H1 (cell line): ENCODE measurements around the gene TMEM144.
A peak's percentile ranks its signal among the peaks of the same experiment; 100 is the strongest.

Experiments used
- BACH1 ChIP-seq: IDR thresholded peaks from 2 replicates; pipeline ENCODE4 v1.6.1; 2012; ENCODE audit warnings: low read length, improper control_type of control experiment
- KDM1A ChIP-seq: fragments of 200-600, 300-600 bp; sonication (generic); IDR thresholded peaks from 2 replicates; pipeline ENCODE4 v1.7.1; 2016; ENCODE audit warnings: mild to moderate bottlenecking, low read length, borderline replicate concordance
- POLR2A ChIP-seq, 2 experiments: IDR thresholded peaks; 1 replicate in 1 of 2; 2 replicates in 1 of 2; pipeline ENCODE4 v1.6.1; 2011; ENCODE audit warnings: low read depth in 2 of 2, low read length in 2 of 2, mild to moderate bottlenecking in 2 of 2; ENCODE audit errors: control extremely low read depth in 1 of 2
- YY1 ChIP-seq: IDR thresholded peaks from 2 replicates; pipeline ENCODE4 v1.6.1; 2011; ENCODE audit warnings: low read depth, mild to moderate bottlenecking, low read length
- TF ChIP-seq, protein P1 (sequence below), 3 experiments: IDR thresholded peaks; 1 replicate in 2 of 3; 2 replicates in 1 of 3; pipeline versions ENCODE4 v1.5.1 to v1.6.1; 2011; ENCODE audit warnings: low read length in 3 of 3, mild to moderate bottlenecking in 3 of 3, inconsistent platforms in 2 of 3, low read depth in 1 of 3, moderate library complexity in 1 of 3; ENCODE audit not compliant: insufficient read depth in 1 of 3; ENCODE audit errors: control extremely low read depth in 1 of 3

DNA sequence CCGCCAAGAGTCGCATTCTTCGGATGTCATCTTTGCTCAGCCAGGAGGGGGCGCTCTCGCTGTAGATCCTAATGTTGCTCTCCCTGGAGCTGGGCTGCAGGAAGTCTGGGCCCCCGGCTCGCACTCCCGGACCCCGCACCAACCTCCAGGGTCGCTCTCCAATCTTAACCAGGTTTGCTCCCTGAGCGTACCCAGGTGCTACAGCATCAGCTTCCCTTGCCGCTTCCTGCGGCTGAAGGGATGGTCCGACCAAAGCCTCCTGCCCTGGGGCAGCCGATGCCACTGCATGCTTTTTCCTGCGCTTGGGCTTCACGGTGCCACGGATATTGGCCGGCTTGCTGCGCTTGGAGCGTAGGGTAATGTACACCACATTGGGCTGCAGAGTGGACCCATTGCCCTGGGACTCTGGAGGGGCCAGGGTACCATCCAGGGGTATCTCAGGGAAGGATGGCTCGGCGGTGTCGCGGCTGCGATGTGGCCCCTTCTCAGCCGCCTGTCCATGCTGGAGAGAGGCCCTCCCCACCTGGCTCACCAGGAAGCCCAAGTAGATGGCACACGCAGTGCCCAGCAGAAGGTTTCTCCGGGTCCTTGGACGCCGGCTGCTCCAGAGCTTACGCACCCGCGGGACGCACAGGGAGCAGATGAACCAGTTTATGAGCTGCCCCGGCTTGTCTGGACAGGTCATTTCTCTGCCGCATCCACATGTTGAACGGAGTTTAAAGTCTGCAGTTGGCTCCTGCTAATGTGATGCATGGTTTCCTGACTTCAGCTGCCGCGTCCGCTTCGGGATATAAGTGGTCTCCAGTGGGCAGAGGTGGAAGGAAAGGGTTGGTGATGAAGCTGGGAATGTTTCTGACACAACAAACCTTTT lies 39.4 kb upstream of the TMEM144 start:
- TF ChIP-seq, protein P1, sequence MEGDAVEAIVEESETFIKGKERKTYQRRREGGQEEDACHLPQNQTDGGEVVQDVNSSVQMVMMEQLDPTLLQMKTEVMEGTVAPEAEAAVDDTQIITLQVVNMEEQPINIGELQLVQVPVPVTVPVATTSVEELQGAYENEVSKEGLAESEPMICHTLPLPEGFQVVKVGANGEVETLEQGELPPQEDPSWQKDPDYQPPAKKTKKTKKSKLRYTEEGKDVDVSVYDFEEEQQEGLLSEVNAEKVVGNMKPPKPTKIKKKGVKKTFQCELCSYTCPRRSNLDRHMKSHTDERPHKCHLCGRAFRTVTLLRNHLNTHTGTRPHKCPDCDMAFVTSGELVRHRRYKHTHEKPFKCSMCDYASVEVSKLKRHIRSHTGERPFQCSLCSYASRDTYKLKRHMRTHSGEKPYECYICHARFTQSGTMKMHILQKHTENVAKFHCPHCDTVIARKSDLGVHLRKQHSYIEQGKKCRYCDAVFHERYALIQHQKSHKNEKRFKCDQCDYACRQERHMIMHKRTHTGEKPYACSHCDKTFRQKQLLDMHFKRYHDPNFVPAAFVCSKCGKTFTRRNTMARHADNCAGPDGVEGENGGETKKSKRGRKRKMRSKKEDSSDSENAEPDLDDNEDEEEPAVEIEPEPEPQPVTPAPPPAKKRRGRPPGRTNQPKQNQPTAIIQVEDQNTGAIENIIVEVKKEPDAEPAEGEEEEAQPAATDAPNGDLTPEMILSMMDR (IDR thresholded peaks at IDR 0.05; ENCODE audit: control extremely low read depth in 1 of 3, insufficient read depth in 1 of 3, low read depth in 1 of 3, low read length in 3 of 3): peak; percentile 65 to 79 (median 74)
- TF ChIP-seq POLR2A (IDR thresholded peaks at IDR 0.05; ENCODE audit: control extremely low read depth in 1 of 2, low read depth in 2 of 2, low read length in 2 of 2) (no peak), KDM1A (peak; percentile 80; the same call in 1 of the 2 replicates), BACH1 (no peak), YY1 (no peak)
